ENCODE results near the gene CGNL1.

The CGNL1 gene

DNA sequence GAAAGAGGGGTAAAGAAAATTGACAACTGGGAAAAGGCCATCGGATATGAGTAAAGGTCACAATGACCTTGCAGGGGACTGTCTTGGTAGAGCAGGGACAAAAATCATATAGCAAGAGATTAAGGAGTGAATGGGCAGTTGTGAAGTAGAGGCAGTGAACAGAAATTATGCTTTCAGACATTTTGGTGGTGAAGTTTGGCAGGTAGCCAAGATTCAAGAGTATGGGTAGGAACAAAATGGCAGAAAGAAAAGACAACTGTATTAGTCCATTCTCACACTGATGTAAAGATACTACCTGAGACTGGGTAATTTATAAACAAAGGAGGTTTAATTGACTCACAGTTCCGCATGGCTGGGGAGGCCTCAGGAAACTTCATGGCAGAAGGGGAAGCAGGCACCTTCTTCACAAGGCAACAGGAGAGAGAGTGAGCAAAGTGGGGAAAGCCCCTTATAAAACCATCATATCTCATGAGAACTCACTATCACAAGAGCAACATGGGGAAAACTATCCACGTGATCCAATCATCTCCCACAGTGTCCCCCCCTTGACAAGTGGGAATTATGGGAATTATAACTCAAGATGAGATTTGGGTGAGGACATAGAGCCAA is 84.0 kb downstream of the CGNL1 start:
- DNase-seq: no peak

DNA sequence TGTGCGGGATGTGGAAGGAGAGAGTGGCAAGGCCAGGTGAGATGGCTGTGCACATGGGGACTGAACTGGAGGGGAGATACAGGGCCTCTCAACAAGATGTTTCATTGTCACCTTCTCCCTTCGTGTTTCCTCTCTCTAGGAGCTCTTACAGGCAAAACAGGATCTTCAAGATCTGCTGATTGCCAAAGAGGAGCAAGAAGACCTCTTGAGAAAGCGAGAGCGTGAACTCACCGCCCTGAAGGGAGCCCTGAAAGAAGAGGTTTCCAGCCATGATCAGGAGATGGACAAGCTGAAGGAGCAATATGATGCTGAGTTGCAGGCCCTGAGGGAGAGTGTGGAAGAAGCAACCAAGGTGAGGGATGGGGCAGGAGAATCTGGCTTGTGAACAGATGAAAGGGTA is 85.2 kb downstream of the CGNL1 start:
- DNase-seq: no peak

DNA sequence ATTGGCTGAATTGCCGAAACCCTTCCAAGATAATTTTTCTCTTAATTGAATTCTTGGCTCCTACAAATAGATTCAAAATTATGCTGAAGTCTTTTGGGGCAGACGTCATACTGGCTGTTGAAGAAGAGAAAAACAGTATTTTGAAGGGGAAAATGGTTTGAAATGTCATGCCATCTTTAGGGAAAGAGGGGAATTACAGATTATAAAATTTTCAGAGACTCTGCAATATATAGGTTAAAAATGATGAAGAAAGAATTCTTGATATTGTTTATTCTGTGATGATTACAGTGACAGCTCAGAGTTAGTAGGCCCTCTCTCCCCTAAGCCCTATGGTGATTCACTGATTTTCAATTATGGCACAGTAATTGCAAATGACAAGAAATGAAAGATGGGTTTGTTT is 86.1 kb downstream of the CGNL1 start:
- no peak for DNase-seq

DNA sequence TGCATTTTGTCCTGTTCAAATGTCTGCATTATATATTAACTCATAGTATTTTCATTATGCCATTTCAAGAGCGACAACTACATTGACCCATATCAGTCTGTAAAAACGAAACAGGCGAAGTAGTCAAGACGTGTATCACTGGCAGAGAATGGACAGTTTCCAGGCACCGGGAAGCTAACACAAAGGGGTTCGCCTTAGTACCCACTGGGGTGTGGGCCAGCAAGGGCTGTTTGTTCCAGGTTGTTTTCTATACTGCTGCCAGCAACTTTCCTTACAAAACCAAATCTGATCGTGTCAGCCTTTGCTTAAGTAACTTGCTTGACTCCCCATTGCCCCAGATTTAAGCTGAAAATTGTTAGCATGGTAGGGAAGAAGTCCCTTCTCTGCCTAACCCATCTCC is 87.1 kb downstream of the CGNL1 start:
- no peak for DNase-seq

DNA sequence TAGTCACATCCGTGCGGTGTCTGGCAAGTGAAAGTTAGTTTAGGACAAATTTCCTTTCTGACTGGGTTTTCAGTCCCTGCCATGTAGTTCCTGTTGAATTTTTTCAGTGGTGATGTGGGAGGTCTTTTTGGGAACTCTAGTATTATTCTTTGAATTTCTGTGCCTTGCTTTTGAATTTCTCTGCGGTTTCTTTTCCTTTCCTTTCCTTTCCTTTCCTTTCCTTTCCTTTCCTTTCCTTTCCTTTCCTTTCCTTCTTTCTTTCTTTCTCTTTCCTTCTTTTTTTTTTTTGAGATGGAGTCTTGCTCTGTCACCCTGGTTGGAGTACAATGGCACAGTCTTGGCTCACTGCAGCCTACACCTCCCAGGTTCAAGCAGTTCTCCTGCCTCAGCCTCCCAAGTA is 88.2 kb downstream of the CGNL1 start:
- no peak for DNase-seq

DNA sequence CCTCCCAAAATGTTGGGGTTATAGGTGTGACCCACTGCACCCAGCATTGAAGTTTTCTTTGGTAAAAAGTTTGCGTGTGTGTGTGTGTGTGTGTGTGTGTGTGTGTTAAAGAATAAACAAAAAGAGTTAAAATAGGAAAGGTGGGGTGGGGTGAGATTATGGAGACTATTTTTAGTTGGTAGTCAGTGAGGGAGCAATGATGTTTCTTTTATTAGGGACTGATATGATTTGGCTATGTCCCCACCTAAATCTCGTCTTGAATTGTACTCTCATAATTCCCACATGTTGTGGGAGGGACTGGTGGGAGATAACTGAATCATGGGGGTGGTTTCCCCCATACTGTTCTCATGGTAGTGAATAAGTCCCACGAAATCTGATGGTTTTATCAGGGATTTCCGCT is 92.2 kb downstream of the CGNL1 start:
- no peak for DNase-seq

DNA sequence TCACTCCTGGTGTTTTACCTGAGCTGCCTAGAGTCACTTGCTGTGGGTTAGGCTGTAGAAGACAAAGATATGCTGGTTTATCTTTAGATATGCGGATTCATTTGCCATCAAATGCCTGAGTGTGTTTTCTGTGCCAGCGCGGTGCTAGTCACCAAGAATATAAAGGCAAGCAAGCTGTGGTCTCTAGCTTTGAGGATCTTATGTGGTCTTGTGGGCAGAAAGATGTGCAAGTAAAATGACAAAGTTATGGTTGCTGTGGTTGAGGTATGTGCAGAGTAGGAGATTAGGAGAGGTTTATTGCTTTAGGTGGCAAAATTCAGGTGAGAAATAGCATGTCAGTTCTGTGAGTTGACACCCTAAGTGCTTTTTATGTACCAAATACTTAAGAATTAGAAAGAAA is 94.2 kb downstream of the CGNL1 start:
- no peak for DNase-seq

DNA sequence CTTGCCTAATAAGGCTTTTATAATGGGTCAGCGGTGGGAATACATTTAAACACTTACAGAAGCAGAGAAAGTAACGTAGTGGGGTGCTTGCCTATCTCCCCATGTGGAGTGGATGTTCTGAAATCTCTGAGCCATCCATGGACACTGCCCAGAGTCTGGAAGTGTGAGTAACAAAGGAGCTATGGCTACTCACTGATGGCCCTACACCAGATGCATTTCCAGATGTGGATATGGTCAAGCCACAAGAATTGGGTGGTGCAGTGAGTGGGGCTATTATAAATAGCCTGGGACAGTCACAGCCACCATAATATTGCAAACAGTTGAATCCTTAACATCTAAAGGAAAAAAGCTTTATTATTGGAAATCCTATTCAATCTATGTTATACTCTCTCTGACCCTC is 96.6 kb downstream of the CGNL1 start:
- DNase-seq: no peak

DNA sequence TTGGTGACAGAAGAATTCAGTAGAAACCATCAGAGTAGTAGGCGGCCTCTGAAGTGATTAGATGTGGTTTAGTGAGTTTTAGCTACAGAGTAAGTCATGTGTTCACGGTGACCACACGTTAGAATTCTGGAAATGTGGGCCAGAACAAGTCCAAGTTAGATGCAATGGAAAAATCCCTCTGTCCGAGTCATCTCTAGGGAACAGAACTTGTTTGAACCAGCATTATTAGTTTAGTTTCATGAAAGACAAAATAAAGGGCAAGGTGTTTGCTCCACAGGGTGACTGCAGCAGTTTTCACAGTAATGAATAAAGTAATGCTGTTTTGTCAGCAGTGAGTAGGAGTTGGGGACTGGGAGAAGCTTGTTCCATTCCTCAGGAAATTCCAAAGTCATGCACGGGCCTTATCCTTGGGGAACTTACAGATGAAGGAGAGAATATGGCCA is 100.2 kb downstream of the CGNL1 start:
- no peak for DNase-seq

DNA sequence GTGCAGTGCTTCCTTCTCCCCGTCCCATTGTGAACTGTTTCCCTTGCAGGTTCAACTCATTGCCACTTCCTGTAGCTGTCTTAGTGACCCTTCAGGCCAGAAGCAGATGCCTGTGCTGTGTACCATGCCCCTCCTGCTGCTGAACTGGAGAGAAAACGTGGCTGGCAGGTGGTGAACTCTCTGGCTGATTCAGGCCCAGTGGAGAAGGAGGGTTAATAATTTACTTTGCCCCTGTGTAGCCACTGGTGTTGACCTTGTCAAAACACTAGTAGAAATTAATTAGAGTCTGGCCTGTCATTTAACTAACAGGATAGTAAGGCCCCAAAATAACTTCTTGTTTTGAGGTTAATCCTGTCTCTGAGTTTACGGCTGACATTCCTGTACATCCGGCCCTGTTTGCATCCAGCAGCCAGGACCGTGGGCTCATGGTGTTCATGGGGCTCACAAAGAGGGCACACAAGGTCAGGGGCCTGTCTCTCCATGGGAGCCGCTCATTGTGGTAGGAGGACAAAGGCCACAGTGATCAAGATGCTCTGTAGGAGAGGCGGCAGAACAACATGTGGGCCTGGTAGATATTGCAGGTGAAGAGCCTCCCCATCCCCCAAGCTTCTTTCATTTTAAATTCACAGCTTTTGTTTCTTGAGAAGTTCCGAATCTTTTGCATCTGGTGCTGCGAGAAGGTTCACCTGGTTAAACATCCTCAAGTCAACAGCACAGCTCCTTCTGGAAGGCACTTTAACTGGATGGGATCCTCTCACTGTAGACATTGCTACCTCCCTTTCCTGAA is 101.6 kb downstream of the CGNL1 start:
- no peak for DNase-seq

DNA sequence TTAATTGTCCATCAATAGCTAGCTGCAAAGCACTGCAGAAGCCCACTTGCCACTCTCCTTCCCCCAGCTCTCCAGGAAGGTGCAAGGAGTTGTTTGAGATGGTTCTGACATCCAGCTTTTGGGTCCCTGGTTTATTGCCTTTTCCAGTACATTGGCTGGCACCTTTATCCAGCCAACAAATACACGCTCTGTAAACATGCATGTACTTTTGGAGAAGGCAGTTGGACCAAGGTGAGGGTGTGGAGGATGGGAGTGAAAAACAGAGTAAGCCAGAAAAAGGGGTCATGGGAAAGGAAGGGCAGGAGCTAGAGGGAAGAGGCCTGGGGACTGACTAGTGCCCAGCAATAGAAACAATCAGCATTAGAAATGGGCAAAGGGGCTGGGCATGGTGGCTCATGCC is 102.7 kb downstream of the CGNL1 start:
- DNase-seq: no peak

DNA sequence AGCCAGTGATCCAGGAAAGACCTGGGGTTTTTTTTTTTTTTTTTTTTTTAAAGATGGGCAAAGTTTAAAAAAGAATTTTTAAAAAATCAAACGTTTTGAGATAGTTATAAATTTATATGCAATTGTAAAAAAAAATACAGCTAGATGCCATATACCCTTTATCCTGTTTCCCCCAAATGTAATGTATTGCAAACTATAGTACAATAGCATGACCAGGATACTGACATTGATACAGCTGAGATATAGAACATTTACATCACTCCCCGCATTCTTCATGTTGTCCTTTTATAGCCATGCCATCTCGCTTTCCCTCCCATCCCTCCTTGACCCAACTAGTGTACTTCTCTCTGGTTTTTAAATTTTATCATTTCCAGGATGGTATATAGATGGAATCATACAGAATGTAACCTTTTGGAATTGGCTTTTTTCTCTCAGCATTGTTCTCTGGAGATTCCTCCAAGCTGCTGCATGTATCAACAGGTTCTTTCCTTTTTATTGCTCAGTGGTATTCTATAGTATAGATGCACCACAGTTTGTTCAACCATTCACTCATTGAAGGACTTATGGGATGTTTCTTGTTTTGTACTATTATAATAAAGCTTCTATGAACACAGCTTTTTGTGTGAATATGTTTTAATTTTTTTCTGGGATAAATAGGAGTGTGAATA is 104.9 kb downstream of the CGNL1 start:
- DNase-seq: no peak

DNA sequence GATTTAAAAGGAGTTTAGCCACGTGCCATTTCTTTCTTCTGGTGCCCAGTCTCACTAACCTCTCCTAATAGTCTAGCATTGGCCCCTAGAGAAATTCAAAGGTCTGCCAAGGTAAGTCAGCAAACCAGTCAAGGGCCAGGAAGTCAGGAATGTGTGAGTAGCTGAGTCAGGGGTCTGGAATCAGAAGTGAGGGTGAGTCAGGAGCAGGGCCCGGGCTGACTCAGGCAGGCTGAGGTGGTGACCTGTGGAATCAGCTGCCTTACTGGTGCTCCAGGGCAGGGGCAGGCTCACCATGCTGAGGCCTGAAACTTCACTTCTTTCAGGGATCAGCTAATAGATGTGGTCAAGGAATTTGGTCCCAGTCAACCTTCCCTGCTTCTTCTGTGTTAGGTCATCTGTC is 109.6 kb downstream of the CGNL1 start:
- DNase-seq: no peak

DNA sequence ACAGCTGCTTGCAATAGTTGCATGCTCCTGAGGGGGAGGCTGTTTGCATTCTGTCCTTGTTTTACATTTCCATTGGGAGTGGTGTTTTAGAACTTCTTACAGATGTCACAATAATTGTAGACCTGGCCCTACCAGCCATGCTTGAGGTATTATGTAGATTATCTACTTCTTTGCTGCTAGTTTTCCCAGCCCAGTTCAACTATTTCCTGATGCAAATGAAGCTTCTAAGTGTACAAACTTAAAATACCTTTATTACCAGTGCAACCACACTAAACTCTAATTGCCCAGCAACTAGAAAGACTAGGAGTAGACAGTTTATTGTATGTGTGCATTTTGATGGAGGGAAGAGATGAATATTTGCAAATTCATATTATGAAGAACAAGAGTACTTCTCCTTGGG is 110.5 kb downstream of the CGNL1 start:
- DNase-seq: no peak

DNA sequence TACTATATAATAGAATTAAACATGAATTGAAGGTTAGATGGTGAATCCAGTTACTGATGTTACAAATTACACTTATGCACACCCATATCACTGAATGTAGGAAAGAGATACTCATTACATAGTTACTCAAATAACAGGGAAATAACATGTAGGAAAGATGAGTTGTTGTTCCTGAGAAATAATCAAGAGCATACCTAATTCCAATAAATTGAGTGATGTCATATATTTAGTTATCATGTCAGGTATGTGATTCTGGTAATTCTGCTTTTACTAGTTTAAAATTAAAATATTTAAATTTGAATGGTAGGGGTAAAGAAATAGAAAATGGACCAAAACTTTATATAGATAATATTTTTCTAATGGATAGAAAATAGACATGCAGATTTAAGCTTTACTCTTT is 112.8 kb downstream of the CGNL1 start:
- no peak for DNase-seq

DNA sequence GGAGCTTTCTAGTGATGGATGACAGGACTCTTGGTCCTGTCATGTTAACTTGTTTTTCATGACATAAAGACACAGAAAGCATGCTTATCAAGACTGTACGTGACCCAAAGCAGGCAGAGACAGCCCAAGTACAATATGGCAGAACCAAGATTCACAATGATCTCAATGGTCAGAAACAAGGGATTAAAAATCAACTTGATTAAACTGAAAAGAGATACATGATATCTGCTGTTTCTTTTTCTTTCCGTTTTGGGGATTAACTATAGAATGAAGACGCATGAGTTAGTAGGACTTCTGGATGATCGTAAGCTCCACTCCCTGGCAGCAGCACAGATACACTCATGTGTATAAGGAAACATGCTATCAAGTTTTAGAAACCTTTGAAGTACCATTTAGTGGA is 117.0 kb downstream of the CGNL1 start:
- no peak for DNase-seq

DNA sequence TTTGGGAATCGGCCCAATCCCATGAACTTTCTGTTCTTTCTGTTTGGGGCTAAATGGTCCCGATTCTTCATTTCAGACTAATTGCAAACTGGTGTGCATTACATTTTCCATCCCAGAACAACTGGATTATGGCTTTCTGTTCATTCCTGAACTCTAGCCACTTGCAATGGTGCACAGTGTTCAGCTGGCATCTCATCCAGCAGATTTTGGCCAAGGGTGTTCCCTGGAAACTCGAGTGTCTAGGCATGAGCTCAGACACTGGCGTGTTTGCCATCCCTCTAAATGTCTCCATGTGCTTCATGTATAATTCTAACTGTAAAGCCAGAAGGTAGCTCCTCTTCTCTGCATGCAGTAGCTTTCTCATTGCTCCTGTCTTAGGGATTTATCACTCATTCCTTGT is 118.3 kb downstream of the CGNL1 start:
- no peak for DNase-seq

DNA sequence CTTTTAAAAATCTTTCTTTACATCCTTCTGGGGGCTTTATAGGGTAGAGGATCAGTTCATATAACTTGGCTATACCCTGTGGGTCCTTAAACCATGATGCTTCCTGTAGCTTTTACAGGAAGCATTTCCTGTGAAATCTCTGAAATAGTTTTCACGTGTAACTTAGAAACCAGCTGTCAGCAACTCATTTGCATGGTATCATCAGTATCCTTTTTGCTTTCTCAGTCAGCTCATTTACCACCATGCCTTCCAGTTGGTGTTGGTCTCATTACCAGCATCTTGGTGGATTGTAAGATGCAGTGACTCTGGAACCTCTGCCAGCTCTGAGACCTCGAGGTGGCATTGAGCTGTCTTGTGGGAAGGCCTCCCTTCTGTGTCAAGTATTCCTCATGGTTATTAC is 118.7 kb downstream of the CGNL1 start:
- no peak for DNase-seq

DNA sequence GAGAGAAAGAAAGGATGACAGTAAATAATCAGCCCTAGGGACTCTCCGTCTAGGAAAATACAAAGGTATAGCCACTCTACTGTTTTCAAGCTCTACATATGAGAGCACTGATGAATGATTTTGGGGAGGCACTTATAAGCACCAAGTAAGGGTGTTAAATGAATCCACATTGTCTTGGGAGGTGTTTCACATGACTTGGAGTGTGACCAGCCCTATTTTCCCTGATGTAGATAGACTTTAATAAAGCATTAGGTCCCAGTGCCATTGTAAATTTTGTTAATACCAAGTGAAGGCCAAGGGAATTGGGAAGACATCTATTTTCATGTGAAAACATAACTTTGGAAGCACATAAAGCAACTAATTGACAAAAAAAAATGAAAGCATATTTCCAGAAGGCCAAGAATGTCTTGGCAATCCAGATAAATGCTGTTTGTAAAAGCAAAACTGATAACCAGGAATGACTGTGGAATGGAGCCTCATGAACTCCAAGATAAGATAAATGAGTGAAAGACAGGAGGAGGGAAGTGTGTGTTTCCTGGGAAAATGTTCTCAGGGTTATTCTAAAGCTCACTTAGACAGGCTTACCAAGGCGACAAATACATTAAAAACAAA is 119.4 kb downstream of the CGNL1 start:
- no peak for DNase-seq

DNA sequence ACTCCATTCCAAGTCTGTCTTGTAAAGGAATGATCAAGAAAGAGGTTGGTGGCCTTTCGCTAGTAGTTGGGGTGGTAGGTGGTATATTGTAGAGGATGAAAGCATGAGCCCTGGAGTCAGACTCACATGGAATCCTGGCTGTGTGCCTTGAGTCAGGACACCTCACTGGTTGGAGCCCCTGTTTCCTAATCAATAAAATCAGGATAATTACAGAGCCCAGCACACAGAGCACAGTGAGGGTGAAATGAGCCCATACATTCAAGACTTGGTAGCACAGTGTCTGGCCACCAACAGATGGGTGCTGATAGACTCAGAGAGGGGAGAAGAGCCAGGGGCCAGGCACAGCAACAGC is 120.3 kb downstream of the CGNL1 start:
- no peak for DNase-seq

DNA sequence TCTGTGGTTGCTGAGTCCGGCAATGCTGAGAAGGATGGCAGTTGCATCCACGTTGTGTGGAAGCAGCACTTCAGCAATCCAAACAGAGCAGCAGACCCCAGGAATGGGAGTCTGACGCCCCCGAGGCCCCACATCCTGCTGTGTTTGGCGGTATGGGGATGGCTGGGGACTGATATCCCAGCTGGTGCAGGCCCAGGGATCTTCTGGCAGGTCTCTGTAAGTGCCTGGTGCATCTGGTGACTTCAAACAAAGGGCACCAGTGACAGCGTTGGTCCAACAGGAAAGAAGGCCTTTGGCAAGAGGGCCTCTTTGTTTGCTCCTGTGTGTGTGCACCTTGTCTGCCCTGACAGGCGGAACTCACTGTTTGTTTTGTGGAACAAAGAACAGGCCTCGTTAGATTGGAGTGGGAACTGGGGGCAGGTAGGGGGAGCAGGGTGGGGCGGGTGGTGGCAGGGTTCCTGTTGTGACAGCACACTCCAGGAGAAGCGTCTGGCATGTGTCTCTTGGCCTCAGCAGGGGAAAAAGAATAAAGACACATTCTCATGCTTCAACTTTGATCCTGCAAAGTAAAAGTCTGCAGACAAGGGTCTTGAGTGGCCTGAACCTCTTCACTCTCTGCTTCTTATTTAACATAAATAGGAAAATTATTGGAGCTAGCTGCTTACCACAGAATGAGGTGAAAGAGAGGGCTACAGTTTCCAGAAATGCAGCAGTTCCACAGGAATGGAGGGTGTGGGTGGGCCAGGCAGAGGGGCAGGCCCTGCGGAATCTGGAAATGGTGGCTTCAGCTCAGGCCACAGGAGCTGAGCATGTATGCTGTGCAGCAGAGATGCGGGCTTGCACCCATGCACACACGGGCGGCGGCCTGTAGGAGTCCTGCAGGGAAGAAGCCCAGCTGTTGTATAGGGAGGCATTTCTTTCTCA is 120.9 kb downstream of the CGNL1 start:
- DNase-seq: no peak

DNA sequence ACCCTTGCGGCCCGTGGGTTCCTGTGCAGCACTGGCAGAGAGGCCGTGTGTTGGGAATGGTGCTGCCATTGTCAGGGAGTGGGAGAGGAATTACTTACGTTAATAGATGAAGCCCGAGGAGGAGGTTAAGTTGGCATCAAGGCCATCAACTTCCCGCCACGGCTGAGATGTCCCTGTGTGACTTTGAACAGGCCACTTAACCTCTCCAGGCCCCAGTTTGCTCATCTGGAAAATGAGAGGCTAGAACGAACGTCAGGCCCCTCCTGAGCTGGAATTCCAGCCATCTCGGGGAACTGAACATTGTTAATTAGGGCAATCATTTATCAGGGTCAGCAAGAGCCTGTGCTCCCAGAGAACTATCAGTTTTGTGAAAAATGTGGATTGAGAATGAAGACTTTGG is 124.0 kb downstream of the CGNL1 start:
- no peak for DNase-seq
